DOHH2 (cell line): ENCODE measurements around the gene PEPD.
"Not testable (repeated sequence)": the region's sequence is repeated elsewhere in the genome, so short reads cannot be mapped to it uniquely, and the experiment has no call there.

Experiments
- H3F3A ChIP-seq: fragments of 200-600 bp; sonication (generic), shearing (Covaris generic); 2 replicates; pipeline ENCODE4 v1.6.0; 2016; ENCODE audit warnings: antibody characterized with exemption, mild to moderate bottlenecking; ENCODE audit not compliant: control insufficient read depth, insufficient read depth
- H3K27ac ChIP-seq: fragments of 200-600 bp; sonication (generic); 2 replicates; pipeline ENCODE4 v1.5.1; 2014; ENCODE audit warnings: low read depth, mild to moderate bottlenecking, low read length, moderate library complexity
- H3K27me3 ChIP-seq: fragments of 200-600 bp; sonication (generic); 2 replicates; pipeline ENCODE4 v1.6.1; 2014; ENCODE audit warnings: mild to moderate bottlenecking, low read length, mixed read lengths; ENCODE audit not compliant: control insufficient read depth
- H3K36me3 ChIP-seq: fragments of 200-600 bp; sonication (generic); 2 replicates; pipeline ENCODE4 v1.6.1; 2014; ENCODE audit warnings: mild to moderate bottlenecking, low read length, moderate library complexity, mixed read lengths; ENCODE audit not compliant: control insufficient read depth
- H3K4me1 ChIP-seq: fragments of 200-600 bp; sonication (generic); 2 replicates; pipeline ENCODE4 v1.6.1; 2014; ENCODE audit warnings: mild to moderate bottlenecking, low read length, mixed read lengths; ENCODE audit not compliant: control insufficient read depth
- H3K4me2 ChIP-seq: fragments of 200-600 bp; sonication (generic); 2 replicates; pipeline ENCODE4 v1.6.0; 2014; ENCODE audit warnings: mild to moderate bottlenecking, low read length, moderate library complexity
- H3K4me3 ChIP-seq: fragments of 200-600 bp; sonication (generic); 2 replicates; pipeline ENCODE4 v1.5.1; 2014; ENCODE audit warnings: mild to moderate bottlenecking, low read length, mixed read lengths
- H3K79me2 ChIP-seq: fragments of 200-600 bp; sonication (generic); 2 replicates; pipeline ENCODE4 v1.6.1; 2014; ENCODE audit warnings: mild to moderate bottlenecking, low read length, mixed read lengths; ENCODE audit not compliant: control insufficient read depth
- H3K9me2 ChIP-seq: fragments of 200-600 bp; sonication (generic); replicated peaks from 2 replicates; pipeline ENCODE4 v1.6.1; 2014; ENCODE audit warnings: mild to moderate bottlenecking, low read length, mixed read lengths; ENCODE audit not compliant: control insufficient read depth
- H3K9me3 ChIP-seq: fragments of 200-600 bp; sonication (generic); 2 replicates; pipeline ENCODE4 v1.6.1; 2014; ENCODE audit warnings: antibody characterized with exemption, low read length, mixed read lengths; ENCODE audit not compliant: control insufficient read depth, insufficient read depth
- H4K20me1 ChIP-seq: fragments of 200-600 bp; sonication (generic); 2 replicates; pipeline ENCODE4 v1.6.0; 2014; ENCODE audit warnings: low read depth, mild to moderate bottlenecking, antibody characterized with exemption, low read length, moderate library complexity; ENCODE audit not compliant: control insufficient read depth, insufficient read depth
- EZH2phosphoT487 ChIP-seq: fragments of 200-600 bp; sonication (generic); IDR thresholded peaks from 2 replicates; pipeline ENCODE4 v1.6.1; 2017; ENCODE audit warnings: borderline replicate concordance, mild to moderate bottlenecking, antibody characterized with exemption, low read length, moderate library complexity, mixed read lengths
- TF ChIP-seq, protein P1 (sequence below): fragments of 200-600 bp; sonication (generic); IDR thresholded peaks from one replicate; pipeline ENCODE4 v1.5.1; 2014; ENCODE audit warnings: antibody characterized with exemption, mild to moderate bottlenecking, low read depth, low read length; ENCODE audit not compliant: poor library complexity, severe bottlenecking

Gene PEPD

DNA sequence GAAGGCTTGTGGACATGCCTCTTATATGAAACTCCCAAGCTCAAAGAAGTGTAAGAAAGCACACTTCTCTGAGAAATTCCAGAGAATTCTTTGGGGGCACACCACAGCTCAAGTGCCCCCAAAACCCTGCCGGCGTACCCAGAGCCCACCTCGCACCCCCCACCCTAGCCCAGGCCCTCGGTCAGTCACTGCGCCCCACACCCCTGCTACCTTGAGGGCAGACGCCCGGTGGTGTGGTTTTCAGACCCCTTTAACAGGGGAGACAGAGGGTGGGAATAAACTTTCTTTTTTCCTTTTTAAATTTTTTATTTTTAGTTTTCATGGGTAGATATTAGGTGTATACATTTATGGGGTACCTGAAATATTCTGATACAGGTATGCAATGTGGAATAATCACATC is 29.5 kb downstream of the PEPD start:
- Histone ChIP-seq H3K27me3 (no peaks in the 10 kb centered on the region), H3F3A (no peaks in the 10 kb centered on the region), H3K4me2 (no peak overlapping the region), H4K20me1 (no peaks in the 10 kb centered on the region), H3K4me3 (no peak overlapping the region), H3K27ac (no peak overlapping the region), H3K9me2 (no peaks in the 10 kb centered on the region), H3K4me1 (no peaks in the 10 kb centered on the region), H3K79me2 (no peaks in the 10 kb centered on the region), H3K9me3 (no peaks in the 10 kb centered on the region), H3K36me3 (no peaks in the 10 kb centered on the region)
- TF ChIP-seq, protein P1, sequence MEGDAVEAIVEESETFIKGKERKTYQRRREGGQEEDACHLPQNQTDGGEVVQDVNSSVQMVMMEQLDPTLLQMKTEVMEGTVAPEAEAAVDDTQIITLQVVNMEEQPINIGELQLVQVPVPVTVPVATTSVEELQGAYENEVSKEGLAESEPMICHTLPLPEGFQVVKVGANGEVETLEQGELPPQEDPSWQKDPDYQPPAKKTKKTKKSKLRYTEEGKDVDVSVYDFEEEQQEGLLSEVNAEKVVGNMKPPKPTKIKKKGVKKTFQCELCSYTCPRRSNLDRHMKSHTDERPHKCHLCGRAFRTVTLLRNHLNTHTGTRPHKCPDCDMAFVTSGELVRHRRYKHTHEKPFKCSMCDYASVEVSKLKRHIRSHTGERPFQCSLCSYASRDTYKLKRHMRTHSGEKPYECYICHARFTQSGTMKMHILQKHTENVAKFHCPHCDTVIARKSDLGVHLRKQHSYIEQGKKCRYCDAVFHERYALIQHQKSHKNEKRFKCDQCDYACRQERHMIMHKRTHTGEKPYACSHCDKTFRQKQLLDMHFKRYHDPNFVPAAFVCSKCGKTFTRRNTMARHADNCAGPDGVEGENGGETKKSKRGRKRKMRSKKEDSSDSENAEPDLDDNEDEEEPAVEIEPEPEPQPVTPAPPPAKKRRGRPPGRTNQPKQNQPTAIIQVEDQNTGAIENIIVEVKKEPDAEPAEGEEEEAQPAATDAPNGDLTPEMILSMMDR: no peak
- TF ChIP-seq EZH2phosphoT487: no peak

DNA sequence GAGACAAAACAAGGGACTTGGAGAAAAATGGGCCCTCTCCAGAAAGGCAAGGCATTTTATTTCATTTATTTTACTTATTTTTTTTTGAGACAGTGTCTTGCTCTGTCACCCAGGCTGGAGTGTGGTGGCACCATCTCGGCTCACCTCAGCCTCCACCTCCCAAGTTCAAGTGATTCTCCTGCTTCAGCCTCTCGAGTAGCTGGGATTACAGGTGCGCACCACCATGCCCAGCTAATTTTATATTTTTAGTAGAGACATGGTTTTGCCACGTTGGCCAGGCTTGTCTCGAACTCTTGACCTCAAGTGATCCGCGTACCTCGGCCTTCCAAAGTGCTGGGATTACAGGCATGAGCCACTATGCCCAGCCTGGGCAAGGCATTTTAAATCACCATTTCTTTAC is 31.0 kb downstream of the PEPD start:
- not testable (repeated sequence) for H3K9me3 ChIP-seq, H4K20me1 ChIP-seq, H3K27me3 ChIP-seq, H3K4me3 ChIP-seq, H3F3A ChIP-seq, H3K36me3 ChIP-seq, H3K27ac ChIP-seq, H3K9me2 ChIP-seq, H3K79me2 ChIP-seq, H3K4me2 ChIP-seq, H3K4me1 ChIP-seq

DNA sequence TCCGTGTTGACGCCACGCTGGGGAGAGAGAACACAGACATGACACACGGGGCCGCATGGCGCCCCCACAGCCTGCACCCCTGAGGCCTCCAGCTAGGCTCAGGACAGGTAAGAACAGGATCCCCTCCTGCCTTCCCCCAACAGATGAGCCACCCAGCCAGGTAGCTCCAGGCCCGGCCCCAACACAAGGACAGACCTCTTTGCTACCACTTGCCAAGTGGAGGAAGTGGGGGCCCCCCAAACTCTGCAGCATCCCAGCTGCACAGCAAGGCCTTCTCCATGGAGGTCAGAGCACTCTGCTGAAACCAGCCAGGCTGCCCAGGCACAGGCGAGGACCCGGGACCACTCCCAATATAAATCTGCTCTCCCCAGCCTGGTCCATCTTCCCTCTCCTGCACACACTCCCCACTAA is 31.5 kb downstream of the PEPD start:
- Histone ChIP-seq H3K79me2 (no peaks in the 10 kb centered on the region), H3K36me3 (no peaks in the 10 kb centered on the region), H3K27ac (no peak overlapping the region), H3K4me3 (no peak overlapping the region), H4K20me1 (no peaks in the 10 kb centered on the region), H3K4me2 (no peak overlapping the region), H3K9me2 (no peaks in the 10 kb centered on the region), H3K4me1 (no peaks in the 10 kb centered on the region), H3K9me3 (no peaks in the 10 kb centered on the region), H3F3A (no peaks in the 10 kb centered on the region), H3K27me3 (no peaks in the 10 kb centered on the region)
- no peak for TF ChIP-seq EZH2phosphoT487
- TF ChIP-seq, protein P1: no peak

DNA sequence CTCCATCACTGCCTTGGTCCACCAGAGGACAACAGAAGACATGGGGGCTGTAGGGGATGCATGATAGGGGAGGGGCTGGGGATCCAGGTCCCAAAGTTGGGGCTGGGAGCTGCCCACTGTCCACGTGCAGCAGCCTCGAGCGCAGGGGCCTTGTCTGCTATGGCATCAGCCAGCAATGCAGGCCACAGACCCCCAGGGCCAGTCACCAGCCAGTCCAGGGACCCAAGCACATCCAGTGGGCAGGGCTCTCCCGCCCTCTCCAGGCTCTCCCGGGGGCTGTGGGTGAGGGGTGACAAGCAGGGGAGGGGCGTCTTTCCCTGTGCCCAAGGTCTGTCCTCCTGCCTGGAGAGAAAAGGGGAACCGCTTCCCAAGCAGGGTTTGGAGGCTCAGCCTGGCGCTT is 32.8 kb downstream of the PEPD start:
- H3K27me3 ChIP-seq: no peaks in the 10 kb centered on the region
- no peaks in the 10 kb centered on the region for H3F3A ChIP-seq
- no peaks in the 10 kb centered on the region for H3K9me3 ChIP-seq
- H4K20me1 ChIP-seq: no peaks in the 10 kb centered on the region
- no peaks in the 10 kb centered on the region for H3K79me2 ChIP-seq
- TF ChIP-seq, protein P1: no peak
- no peak for TF ChIP-seq EZH2phosphoT487
- H3K4me3 ChIP-seq: no peak overlapping the region
- H3K36me3 ChIP-seq: no peaks in the 10 kb centered on the region
- H3K9me2 ChIP-seq: no peaks in the 10 kb centered on the region
- H3K4me1 ChIP-seq: no peaks in the 10 kb centered on the region
- no peak overlapping the region for H3K27ac ChIP-seq
- H3K4me2 ChIP-seq: no peak overlapping the region
